IMR-90 (cell line): Measurements from ENCODE around the gene BLZF1. TPM values are rescaled to one million over a fixed set of nuclear protein-coding genes. Genes with fewer than 3 reads are reported as not detected.

ENCODE experiments used
- ATAC-seq: fragments of 200-7000 bp; cut with Tn5 transposase; 2 replicates; pipeline ENCODE4 v1.9.1; 2020; ENCODE audit warnings: low read depth, mild to moderate bottlenecking, moderate library complexity
- BruUV-seq: library from RNA; stranded (reverse); fragments of 400-500 nt; replicated peaks from 2 replicates; lab custom pipeline; 2021; lab: Mats Ljungman, UMichigan
- CTCF ChIA-PET: fragments of 300-600 bp; formaldehyde crosslinking; extraction: SDS; loops from one replicate; lab custom pipeline; 2021; ENCODE audit warnings: antibody characterized with exemption; lab: Yijun Ruan, JAX
- POLR2A ChIA-PET: fragments of 300-600 bp; sonication (Branson Sonifier 250); formaldehyde crosslinking; loops from one replicate; lab custom pipeline; 2022; ENCODE audit warnings: antibody characterized with exemption; ENCODE audit not compliant: unreplicated experiment; lab: Charles Lee
- DNase-seq: peaks from one replicate; pipeline ENCODE4 v3.0.0; 2013
- H2AFZ ChIP-seq: replicated peaks from 2 replicates; pipeline ENCODE3; 2013; ENCODE audit warnings: low read length, mild to moderate bottlenecking; ENCODE audit not compliant: poor library complexity
- H2AK5ac ChIP-seq: 2 replicates; pipeline ENCODE4 v1.6.1; 2013; ENCODE audit warnings: low read depth, low read length, inconsistent platforms
- H2AK9ac ChIP-seq: replicated peaks from 2 replicates; pipeline ENCODE3; 2013; ENCODE audit warnings: mild to moderate bottlenecking, low read depth, low read length, moderate library complexity; ENCODE audit not compliant: poor library complexity
- H2BK120ac ChIP-seq: 2 replicates; pipeline ENCODE4 v1.6.1; 2013; ENCODE audit warnings: low read depth, low read length, inconsistent platforms
- H2BK15ac ChIP-seq: 3 replicates; pipeline ENCODE4 v1.6.1; 2013; ENCODE audit warnings: low read depth, low read length, inconsistent platforms
- H2BK20ac ChIP-seq: 2 replicates; pipeline ENCODE4 v1.6.1; 2013; ENCODE audit warnings: low read depth, mild to moderate bottlenecking, inconsistent platforms, low read length, moderate library complexity
- H2BK5ac ChIP-seq: 2 replicates; pipeline ENCODE4 v1.6.1; 2013; ENCODE audit warnings: mild to moderate bottlenecking, low read depth, low read length, inconsistent platforms; ENCODE audit not compliant: poor library complexity, severe bottlenecking
- H3K14ac ChIP-seq: replicated peaks from 2 replicates; pipeline ENCODE4 v1.6.1; 2013; ENCODE audit warnings: low read depth, low read length, inconsistent platforms
- H3K18ac ChIP-seq: 2 replicates; pipeline ENCODE4 v1.6.1; 2013; ENCODE audit warnings: low read depth, low read length, control low read depth
- H3K23ac ChIP-seq: 2 replicates; pipeline ENCODE4 v1.6.1; 2013; ENCODE audit warnings: low read depth, low read length, inconsistent platforms
- H3K27ac ChIP-seq: 2 replicates; pipeline ENCODE4 v1.5.1; 2013; ENCODE audit warnings: mild to moderate bottlenecking, control low read depth, low read length; ENCODE audit not compliant: insufficient read depth
- H3K27me3 ChIP-seq: 2 replicates; pipeline ENCODE4 v1.6.1; 2013; ENCODE audit warnings: low read length; ENCODE audit not compliant: control insufficient read depth, insufficient read depth
- H3K36me3 ChIP-seq: 2 replicates; pipeline ENCODE4 v1.6.1; 2013; ENCODE audit warnings: low read length, mixed read lengths; ENCODE audit not compliant: control insufficient read depth, insufficient read depth
- H3K4ac ChIP-seq: 2 replicates; pipeline ENCODE4 v1.6.1; 2013; ENCODE audit warnings: low read depth, low read length, inconsistent platforms
- H3K4me1 ChIP-seq: 2 replicates; pipeline ENCODE4 v1.6.1; 2013; ENCODE audit warnings: low read length, mixed read lengths; ENCODE audit not compliant: control insufficient read depth, insufficient read depth
- H3K4me2 ChIP-seq: 2 replicates; pipeline ENCODE4 v1.6.1; 2013; ENCODE audit warnings: low read depth, mild to moderate bottlenecking, control low read depth, low read length, moderate library complexity
- H3K4me3 ChIP-seq: 2 replicates; pipeline ENCODE4 v1.5.1; 2013; ENCODE audit warnings: low read depth, mild to moderate bottlenecking, control low read depth, low read length, moderate library complexity; ENCODE audit not compliant: insufficient read depth
- H3K56ac ChIP-seq: 2 replicates; pipeline ENCODE4 v1.6.1; 2013; ENCODE audit warnings: low read length, inconsistent platforms; ENCODE audit not compliant: insufficient read depth; ENCODE audit errors: extremely low read depth
- H3K79me1 ChIP-seq, 2 experiments: 2 replicates each; pipeline ENCODE4 v1.6.1; 2013; ENCODE audit warnings: low read length in 2 of 2, inconsistent platforms in 1 of 2, low read depth in 1 of 2
- H3K9ac ChIP-seq: 2 replicates; pipeline ENCODE4 v1.6.1; 2013; ENCODE audit warnings: low read depth, low read length, control low read depth
- H3K9me1 ChIP-seq: 2 replicates; pipeline ENCODE4 v1.6.1; 2013; ENCODE audit warnings: low read length, inconsistent platforms; ENCODE audit not compliant: insufficient read depth
- H3K9me3 ChIP-seq: 2 replicates; pipeline ENCODE4 v1.6.1; 2013; ENCODE audit warnings: low read length; ENCODE audit not compliant: control insufficient read depth, insufficient read depth
- H4K20me1 ChIP-seq: 2 replicates; pipeline ENCODE4 v1.6.1; 2013; ENCODE audit warnings: low read length, inconsistent platforms; ENCODE audit not compliant: insufficient read depth
- H4K5ac ChIP-seq: 2 replicates; pipeline ENCODE4 v1.6.1; 2013; ENCODE audit warnings: mild to moderate bottlenecking, low read depth, low read length, control low read depth
- H4K8ac ChIP-seq, 2 experiments: 2 replicates each; pipeline ENCODE4 v1.6.1; 2013; ENCODE audit warnings: low read depth in 2 of 2, low read length in 2 of 2, control low read depth in 1 of 2, inconsistent platforms in 1 of 2
- H4K91ac ChIP-seq: 2 replicates; pipeline ENCODE4 v1.6.1; 2013; ENCODE audit warnings: low read depth, low read length, inconsistent platforms; ENCODE audit not compliant: insufficient read depth
- CHD1 ChIP-seq: IDR thresholded peaks from 2 replicates; pipeline ENCODE4 v1.6.1; 2012; ENCODE audit warnings: low read depth, low read length, improper control_type of control experiment
- WGBS, 2 experiments: methylation state at CpG; one replicate each; pipeline versions ENCODE4 v1.1.5 to v1.1.7; 2013; ENCODE audit warnings: missing lambda C conversion rate in 2 of 2; ENCODE audit not compliant: insufficient read length in 1 of 2; ENCODE audit errors: extremely low coverage in 2 of 2; 5-methylcytosine and 5-hydroxymethylcytosine counted together
- dilution Hi-C: fragments of 300-500 bp; cut with HindIII; formaldehyde crosslinking; loops from one replicate; pipeline ENCODE4 v1.14.3; 2018; ENCODE audit warnings: low sequenced_read_pairs; ENCODE audit not compliant: unreplicated experiment
- in situ Hi-C: fragments of 300-500 bp; cut with MboI; formaldehyde crosslinking; loops from 3 replicates; pipeline ENCODE4 v1.14.3; 2019; ENCODE audit warnings: low sequenced_read_pairs, inconsistent platforms, mixed read lengths
- intact Hi-C: fragments of 100-400 bp; cut with micrococcal nuclease; formaldehyde crosslinking; loops from 2 replicates; pipeline ENCODE4 v1.10.0; 2022
- polyA plus RNA-seq, 3 experiments: library from polyadenylated mRNA; depleted of rRNA; stranded (reverse); fragments of >200 nt; gene quantifications; 2 replicates each; pipeline ENCODE4 v1.2.3, GENCODE V29; 2012; ENCODE audit warnings: low replicate concordance in 1 of 3
- total RNA-seq: library from RNA; depleted of rRNA; stranded (reverse); fragments of >200 nt; gene quantifications from 2 replicates; pipeline ENCODE4 v1.2.3, GENCODE V29; 2012

The BLZF1 gene
- total and polyA plus RNA-seq, 2 of the 4 experiments (the other 2 are of a cell fraction): 14.2 to 24.2 TPM

GRCh38 chr1:169371404-169371803, 3.4 kb downstream of the BLZF1 start:
- no peak overlapping the region for H3K4me2 ChIP-seq
- H3K9ac ChIP-seq: no peak overlapping the region
- TF ChIP-seq CHD1: no peak
- H2BK120ac ChIP-seq: no peak overlapping the region
- H3K9me3 ChIP-seq: no peaks in the 10 kb centered on the region
- no peak overlapping the region for H2AK5ac ChIP-seq
- no peaks in the 10 kb centered on the region for H3K4me1 ChIP-seq
- peaks cover 26 to 27% of the 10 kb centered on the region in 2 experiments for H3K79me1 ChIP-seq
- no peak overlapping the region for H3K18ac ChIP-seq
- no peak overlapping the region for H2AK9ac ChIP-seq
- no peak overlapping the region for H3K23ac ChIP-seq
- POLR2A ChIA-PET: interaction anchor here (0.5 kb wide), 1 partner anchor 466 kb away, joined by 3 read pairs; no protein-coding TSS in a partner anchor
- DNase-seq (no peak), ATAC-seq (no peak)
- H4K20me1 ChIP-seq: no peaks in the 10 kb centered on the region
- no peak overlapping the region for H3K4me3 ChIP-seq
- intact Hi-C loops: no loop called here
- no peak overlapping the region for H2BK5ac ChIP-seq
- no peak overlapping the region for H4K8ac ChIP-seq
- H3K36me3 ChIP-seq: peaks cover 9% of the 10 kb centered on the region
- CTCF ChIA-PET: no interaction called here
- no peak overlapping the region for H2BK20ac ChIP-seq
- H3K14ac ChIP-seq: no peak overlapping the region
- no peaks in the 10 kb centered on the region for H3K27me3 ChIP-seq
- no peak overlapping the region for H3K4ac ChIP-seq
- peaks cover 3% of the 10 kb centered on the region; the same call in 1 of the 2 replicates for H3K9me1 ChIP-seq
- H3K56ac ChIP-seq: no peak overlapping the region
- no CpG with 5 or more reads among the region's 1 CpG for WGBS, 2 experiments
- in situ Hi-C loops: loop anchor here (25.0 kb wide), 1 partner anchor 1034 kb away; no protein-coding TSS in a partner anchor
- no peak overlapping the region for H3K27ac ChIP-seq
- no TSS peak for BruUV-seq
- no peak overlapping the region for H2AFZ ChIP-seq
- dilution Hi-C loops: no loop called here
- H4K5ac ChIP-seq: no peak overlapping the region
- H2BK15ac ChIP-seq: no peak overlapping the region
- H4K91ac ChIP-seq: no peak overlapping the region
